Fibroblast of pulmonary artery (primary cell): Measurements from ENCODE around the gene PSMC5.
A peak's percentile ranks its signal among the peaks of the same experiment; 100 is the strongest.

Source experiments
- DNase-seq: peaks from one replicate; pipeline ENCODE4 v3.0.0-alpha.2; 2010; ENCODE audit warnings: low read depth
- H3K4me3 ChIP-seq: replicated peaks from 2 replicates; pipeline ENCODE4 v1.5.1; 2011; ENCODE audit warnings: low read depth, mild to moderate bottlenecking, control low read depth, low read length, moderate library complexity
- TF ChIP-seq, protein P1 (sequence below): IDR thresholded peaks from 2 replicates; pipeline ENCODE4 v1.5.1; 2011; ENCODE audit warnings: mild to moderate bottlenecking, control low read depth, low read length, inconsistent platforms; ENCODE audit errors: missing control alignments

PSMC5 gene

GRCh38 chr17:63827002-63827800 is at the start of gene PSMC5, which contains the start of gene FTSJ3:
Gene PSMC5 (plus strand): TSS chr17:63827431. CDS start chr17:63827491, 60 bp downstream.
Gene FTSJ3 (minus strand): TSS chr17:63827663. CDS start chr17:63826902, 761 bp downstream.
- TF ChIP-seq, protein P1, sequence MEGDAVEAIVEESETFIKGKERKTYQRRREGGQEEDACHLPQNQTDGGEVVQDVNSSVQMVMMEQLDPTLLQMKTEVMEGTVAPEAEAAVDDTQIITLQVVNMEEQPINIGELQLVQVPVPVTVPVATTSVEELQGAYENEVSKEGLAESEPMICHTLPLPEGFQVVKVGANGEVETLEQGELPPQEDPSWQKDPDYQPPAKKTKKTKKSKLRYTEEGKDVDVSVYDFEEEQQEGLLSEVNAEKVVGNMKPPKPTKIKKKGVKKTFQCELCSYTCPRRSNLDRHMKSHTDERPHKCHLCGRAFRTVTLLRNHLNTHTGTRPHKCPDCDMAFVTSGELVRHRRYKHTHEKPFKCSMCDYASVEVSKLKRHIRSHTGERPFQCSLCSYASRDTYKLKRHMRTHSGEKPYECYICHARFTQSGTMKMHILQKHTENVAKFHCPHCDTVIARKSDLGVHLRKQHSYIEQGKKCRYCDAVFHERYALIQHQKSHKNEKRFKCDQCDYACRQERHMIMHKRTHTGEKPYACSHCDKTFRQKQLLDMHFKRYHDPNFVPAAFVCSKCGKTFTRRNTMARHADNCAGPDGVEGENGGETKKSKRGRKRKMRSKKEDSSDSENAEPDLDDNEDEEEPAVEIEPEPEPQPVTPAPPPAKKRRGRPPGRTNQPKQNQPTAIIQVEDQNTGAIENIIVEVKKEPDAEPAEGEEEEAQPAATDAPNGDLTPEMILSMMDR: peak; percentile 47
- peak within 1 kb of the TSS; percentile 78 for H3K4me3 ChIP-seq
- DNase-seq: peak; percentile 96

GRCh38 chr17:63780507-63780906 is 46.7 kb upstream of the PSMC5 start:
- TF ChIP-seq, protein P1: no peak
- DNase-seq: peak; percentile 6
- no peak overlapping the region for H3K4me3 ChIP-seq

DNA sequence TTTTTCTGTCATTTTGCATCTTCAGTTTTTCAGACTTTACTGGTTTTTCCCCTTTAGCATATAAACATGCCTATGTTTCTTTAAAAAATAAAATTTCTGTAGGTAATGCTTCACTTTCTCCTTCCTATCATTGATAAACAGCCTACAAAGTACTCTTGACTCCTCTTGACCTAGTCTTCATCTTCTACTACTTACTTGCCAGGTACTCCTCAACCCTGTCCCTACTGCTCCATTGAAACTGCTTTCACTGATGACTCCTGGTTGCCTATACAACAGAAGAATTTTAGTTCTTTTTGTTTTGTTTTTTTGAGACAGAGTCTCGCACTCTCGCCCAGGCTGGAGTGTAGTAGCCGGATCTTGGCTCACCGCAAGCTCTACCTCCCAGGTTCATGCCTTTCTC is 46.3 kb upstream of the PSMC5 start:
- no peak for DNase-seq
- TF ChIP-seq, protein P1: no peak
- H3K4me3 ChIP-seq: no peak overlapping the region

DNA sequence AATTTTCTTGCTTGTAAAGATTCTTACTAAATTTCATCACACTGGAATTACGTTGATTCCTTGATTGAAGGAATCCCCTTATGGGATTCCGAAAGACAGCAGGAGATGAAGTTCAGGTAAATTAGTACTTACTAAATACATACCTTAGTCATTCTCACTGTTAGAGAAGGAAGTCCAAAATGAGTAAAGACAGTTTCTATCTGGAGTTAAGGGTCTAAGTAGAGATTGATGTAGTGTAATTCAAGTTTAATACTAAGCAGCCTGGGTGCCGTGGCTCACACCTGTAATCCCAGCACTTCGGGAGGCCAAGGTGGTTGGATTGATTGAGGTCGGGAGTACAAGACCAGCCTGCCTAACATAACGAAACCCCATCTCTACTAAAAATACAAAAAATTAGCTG is 43.7 kb upstream of the PSMC5 start:
- no peak overlapping the region for H3K4me3 ChIP-seq
- DNase-seq: no peak
- TF ChIP-seq, protein P1: no peak

- TF ChIP-seq, protein P1: no peak
- H3K4me3 ChIP-seq: no peak overlapping the region
- DNase-seq: peak; percentile 44
Observed at GRCh38 chr17:63785556-63785955, 41.7 kb upstream of the PSMC5 start.

DNA sequence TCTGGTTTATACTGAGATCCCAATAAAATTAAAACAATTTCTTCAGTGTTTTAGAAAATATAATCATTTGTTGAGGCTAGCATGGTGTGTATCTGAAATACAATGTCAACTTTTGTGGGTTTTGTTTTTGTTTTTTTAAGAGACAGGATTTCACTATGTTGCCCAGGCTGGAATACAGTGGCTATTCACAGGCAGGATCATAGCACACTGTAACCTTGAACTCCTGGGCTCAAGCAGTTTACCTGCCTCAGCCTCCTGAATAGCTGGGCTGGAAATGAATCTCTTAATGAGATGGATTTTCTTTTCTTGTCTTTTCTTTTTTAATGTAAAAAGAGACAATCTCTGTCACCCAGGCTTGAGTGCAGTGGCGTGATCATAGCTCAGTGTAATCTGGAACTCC is 41.1 kb upstream of the PSMC5 start:
- no peak for DNase-seq
- H3K4me3 ChIP-seq: no peak overlapping the region
- TF ChIP-seq, protein P1: no peak
